Stimulated activated CD4-positive, alpha-beta T cell treated with anti-CD3 and anti-CD28 coated beads, Interleukin-4, amount 100 ng/mL, for 48 hours (primary cell): ENCODE data around the gene LMTK2.
"Not testable (repeated sequence)": the region's sequence is repeated elsewhere in the genome, so short reads cannot be mapped to it uniquely, and the experiment has no call there.

Experiments used
- DNase-seq, 2 donors: peaks; one replicate each; pipeline ENCODE4 v3.0.0-alpha.2; 2020; ENCODE audit warnings: low read depth in 2 of 2

The LMTK2 gene

DNA sequence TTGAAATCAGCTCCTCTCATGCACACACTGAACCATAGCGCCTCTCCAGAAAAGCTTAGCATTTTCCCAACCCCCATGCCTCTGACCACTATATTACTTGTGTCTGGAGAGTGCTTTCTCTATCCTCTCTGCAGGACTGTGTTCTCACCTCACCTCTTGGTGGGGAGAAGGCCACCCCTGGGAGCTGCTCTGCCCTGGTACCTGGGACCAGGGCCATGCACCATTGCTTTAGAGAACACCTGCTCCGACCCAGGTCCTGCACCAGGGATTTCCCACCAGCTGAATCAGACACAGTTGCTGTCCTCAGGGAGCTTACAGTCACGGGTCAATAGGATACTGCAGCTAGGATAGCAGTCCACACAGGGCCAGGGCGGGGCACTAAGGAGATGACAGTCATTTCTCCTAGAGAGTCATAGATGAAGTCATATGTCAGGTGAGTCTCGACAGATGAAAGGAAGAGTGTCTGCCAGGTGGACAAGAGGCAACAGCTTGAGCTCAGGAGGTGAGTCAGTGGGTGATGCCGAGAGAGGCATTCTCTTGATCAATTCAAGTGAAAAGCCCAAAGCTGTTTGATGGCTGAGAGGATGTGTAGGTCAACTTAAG, 619 bp upstream of the LMTK2 start:
- DNase-seq: peak in 1 of 2 donors; percentile 11

DNA sequence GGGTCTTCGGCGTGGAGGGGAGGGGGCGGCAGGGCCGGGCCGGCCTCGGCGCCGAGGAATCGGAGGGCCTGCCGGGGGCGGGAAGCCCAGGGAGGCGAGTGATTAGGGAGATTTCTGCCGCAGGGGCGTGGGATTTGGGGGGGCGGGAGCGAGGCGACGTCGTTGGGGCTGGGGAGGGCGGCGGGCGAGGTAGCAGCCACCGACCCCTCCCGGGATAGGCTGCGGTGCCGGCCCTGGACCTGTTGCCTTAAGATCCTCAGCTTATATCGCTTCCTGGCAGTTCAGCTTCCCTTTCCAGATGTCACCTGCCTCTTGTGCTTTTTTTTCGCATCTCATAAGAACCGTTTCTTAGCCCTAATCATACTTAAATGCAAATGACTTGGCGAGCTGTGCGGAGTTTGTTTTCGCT, 655 bp downstream of the LMTK2 start:
- no peak for DNase-seq

DNA sequence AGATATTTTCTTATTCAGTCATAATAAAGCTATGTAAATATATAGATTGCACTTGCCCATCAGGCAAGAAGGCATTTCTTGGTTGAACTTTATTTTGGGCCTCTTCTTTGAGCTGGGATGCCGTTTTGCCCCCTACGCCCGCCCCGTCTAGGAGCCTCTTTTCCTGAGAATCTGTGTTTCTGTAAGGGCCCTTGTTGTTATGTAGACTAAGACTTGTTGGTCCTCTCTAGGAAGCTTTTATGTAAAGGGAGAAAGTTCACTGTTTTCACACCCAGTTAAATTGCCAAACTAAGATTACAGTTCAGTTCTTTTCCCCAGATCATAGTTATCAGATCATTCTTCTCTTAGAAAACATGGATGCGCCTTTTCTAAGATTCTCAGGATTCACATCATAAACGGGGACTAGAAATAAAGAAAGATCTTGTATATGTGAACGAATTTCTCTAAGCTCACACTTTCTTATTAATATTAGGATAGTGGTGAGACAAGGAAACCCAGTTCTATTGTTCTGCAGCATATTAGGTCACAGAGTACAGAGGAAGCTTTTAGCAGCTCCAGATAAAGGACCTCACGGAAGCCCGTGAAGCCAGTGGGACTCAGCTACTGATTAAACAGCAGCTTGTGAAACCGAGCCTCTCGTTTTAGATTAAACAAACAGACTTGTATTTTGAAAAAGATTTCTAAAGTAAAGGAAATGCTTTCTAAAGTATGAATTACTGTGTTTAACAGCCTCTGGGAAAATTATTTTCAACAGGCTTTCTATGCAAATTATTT, 3.8 kb downstream of the LMTK2 start:
- no peak for DNase-seq

DNA sequence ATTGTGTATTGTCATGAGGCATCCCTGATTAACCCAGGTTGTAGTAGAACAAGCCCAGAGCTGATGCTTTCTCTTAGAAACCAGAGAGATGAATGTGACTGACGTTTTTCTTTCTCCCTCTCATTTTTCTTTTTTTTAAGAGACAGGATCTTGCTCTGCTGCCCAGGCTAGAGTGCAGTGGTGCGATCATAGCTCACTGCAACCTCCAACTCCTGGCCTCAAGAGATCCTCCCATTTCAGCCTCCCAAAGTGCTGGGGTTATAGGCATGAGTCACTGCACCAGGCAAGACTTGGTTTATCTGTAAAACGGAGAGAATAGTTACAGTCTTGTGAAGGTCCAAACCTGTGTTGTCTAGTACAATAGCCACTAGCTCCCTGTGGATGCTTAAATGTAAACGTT, 5.4 kb downstream of the LMTK2 start:
- DNase-seq: no peak

DNA sequence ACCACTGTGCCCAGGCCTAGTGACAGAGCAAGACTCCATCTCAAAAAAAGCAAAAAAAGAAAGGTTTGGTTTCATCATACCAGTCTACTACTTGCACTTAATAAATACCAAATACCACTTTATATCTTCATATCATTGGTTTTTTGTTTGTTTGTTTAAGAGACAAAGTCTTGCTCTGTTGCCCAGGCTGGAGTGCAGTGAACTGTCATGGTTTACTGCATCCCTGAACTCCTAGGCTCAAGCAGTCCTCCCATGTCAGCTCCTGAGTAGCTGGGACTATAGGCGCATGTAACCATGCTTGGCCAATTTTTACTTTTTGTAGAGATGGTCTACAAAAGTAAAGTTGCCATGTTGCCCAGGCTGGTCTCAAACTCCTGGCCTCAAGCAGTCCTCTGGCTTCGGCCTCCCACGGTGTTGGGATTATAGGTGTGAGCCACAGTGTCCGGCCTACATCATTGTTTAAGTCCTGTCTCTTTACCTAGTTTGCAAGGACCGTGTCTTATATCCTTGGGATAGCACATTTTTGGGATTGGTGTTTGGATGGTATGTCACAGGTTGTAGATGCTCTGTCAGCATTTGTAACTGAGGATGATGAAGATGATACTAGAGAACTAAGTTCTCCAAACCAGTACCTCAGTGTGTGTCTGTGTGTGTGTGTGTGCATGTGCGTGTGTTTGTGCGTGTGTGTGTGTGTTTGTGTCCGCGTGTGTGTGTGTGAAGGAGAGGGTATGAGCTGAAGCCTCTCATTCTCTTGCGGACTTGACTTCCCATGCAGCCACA, 9.3 kb downstream of the LMTK2 start:
- DNase-seq: no peak

DNA sequence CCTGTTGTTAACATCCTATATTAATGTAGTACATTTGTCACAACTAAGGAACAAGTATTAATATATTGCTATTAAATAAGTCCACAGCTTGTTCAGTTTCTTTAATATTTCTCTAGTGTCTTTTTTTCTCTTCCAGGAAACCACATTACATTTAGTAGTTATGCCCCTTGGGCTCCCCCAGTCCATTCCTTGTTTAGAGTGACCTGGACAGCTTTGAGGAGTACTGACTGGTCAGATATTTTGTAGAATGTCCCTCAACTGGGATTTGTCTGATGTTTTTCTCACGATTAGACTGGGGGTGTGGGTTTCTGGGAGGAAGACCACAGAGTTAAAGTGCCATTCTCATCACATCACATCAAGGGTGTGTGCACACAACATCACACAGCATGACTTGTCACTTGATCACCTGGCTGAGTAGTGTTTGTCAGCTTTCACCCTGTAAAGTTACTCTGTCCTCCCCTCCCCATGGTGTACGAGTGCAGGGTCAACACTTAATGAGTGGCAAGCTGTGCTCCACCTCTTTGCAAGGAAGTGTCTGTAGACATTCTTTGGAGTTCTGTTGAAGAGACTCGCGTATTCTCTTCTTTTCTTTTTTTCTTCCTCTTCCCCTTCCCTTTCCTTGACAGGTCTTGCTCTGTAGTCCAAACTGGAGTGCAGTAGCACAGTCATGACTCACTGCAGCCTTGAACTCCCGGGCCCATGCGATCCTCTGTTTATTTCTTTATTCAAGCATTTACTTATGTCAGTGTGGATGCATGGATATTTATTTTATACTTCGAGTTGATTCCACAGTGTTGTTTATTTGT, 10.2 kb downstream of the LMTK2 start:
- DNase-seq: no peak

DNA sequence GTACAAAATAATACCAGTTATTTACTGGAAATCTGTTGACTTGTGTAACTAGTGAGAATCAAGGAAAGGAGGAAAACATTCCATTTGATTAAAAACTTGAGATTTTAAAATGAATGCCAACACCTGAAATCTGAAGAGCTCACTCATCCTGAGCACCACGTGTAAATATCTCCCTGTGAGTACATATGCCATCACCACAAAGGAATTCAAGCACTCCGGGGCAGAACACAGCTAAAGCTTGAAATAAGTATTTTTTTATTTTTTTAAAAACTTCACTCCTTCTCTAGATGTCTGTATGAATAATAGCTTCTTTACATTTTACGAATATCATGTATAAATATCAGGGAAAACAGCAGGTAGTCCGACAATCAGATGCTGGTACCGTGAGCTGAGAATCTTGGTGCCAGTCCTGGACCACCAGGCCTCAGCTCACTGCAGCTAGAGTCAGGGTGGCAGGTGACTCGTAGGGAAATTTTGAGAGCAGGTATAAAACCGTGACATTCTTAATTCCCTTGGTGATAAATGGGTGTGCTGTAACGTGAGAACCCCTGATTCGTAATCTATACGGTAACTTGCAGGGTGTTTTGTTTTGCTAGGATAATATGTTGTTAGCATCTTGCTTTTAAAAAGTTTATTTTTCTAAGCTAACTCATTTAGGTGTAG, 12.7 kb downstream of the LMTK2 start:
- no peak for DNase-seq

DNA sequence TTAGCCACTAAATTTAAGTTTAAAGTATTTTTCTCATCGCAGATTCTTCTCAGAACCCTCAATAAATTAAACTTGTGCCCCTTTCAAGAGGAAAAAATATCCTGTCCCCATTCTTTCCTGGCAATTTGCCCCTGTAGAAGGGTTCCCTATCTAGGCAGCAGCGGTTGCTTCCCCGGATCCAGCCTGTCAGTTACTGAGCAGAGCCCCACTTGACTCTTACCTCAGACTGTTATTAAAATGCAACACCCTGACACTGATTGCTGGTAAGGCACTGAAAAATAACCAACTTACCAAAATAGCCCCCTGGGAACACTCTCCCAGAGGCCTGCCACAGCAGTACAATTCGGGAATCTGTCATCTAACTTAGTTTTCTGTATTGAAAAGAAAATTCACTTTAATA, 13.9 kb downstream of the LMTK2 start:
- DNase-seq: no peak

DNA sequence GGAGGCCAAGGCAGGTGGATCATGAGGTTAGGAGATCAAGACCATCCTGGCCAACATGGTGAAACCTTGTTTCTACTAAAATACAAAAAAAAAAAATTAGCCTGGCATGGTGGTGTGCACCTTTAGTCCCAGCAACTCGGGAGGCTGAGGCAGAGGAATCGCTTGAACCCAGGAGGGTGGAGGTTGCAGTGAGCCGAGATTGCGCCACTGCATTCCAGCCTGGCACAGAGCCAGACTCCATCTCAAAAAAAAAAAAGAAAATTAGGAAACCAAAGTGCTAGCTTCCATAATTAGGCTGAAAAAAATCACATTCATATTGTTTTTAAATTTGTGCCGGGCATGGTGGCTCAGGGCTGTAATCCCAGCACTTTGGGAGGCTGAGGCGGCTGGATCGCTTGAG, 14.7 kb downstream of the LMTK2 start:
- not testable (repeated sequence) for DNase-seq

DNA sequence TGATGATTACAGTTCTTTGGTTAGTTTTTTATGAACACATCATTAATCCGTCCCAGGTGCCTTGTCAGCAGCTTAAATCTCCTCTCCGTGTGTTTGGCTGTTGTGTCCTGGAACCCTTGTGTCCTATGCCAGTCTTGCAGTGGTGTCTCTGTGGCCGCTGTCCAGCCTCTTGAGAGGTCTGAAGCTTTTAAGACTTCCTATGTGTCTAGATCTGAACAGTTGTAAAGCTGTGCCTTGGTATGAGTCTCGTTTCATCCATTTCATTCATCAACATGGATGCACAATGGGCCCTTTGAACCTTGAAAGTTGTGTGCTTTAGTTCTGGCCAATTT, 16.7 kb downstream of the LMTK2 start:
- no peak for DNase-seq

DNA sequence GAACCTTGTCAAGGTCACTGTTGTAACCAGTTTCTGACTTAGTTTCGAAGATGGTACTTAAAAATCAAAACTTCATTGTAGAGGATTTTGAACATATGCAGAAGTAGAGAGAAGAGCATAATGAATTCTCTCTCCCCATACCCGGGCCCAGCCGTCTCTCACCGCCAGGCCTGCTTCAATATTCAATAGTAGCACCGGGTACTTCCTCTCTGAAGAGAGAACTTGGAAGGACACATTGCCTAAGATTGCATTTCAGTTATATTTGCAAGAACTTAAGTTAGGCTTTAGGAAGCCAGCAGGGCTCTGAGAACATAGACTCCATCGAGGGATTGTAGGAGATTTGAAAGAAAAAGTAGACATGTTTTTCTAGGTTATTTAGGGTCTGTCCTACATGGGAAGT, 19.1 kb downstream of the LMTK2 start:
- no peak for DNase-seq

DNA sequence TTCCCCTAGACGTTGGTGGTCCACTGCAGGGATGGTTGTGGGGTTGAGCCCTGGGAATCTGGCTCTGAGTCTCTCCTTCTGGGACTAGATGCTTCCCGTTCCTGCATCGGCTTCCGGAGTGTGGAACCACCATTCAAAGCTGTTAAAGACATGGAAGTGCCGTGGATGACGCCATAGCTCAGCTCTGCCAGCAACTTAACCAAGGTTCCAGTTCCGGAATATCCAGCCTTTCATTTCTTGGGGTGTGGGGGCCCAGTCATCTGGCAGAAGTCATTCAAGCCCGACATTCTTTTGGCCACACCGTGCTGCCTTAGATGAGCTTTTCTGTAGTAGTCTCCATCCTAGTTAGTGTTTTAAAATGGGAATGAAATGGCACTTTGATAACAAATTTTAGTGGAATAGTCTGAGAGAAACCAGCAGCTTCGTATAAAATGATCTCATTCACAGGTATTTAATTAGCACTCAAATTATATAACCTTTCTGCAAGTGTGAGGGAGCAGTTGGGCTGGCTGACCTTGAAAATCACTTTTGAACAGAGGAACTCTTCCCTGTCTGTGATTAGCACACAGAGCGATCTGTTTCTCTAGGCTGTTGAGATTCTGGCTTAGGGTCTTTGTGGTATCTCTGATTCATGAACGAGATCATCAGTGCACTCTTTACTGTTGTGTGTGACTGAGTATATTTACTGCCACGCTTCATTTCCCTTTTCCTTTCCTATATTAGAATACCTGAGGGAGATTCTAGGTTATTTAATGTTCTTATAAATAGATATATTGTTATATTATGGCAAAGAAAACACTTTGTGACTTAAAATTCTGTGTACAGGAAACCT, 19.9 kb downstream of the LMTK2 start:
- DNase-seq: no peak

DNA sequence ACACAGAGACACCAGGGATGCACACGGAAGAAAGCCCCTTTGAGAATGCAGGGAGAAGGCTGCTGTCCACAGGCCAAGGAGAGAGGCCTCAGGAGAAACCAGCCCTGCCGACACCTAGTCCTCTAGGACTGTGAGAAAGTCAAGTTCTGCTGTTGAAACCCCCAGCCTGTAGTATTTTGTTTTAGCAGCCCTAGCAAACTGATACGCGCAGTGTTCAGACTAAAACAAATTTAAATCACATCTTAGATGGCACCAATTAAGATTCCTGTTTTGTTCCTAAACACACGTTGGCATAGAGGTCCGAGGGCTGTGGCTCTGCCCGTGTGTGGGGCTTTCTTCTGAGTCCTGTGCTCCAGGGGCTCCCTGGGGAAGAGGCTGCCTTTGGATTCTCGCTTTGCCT, 21.7 kb downstream of the LMTK2 start:
- no peak for DNase-seq

DNA sequence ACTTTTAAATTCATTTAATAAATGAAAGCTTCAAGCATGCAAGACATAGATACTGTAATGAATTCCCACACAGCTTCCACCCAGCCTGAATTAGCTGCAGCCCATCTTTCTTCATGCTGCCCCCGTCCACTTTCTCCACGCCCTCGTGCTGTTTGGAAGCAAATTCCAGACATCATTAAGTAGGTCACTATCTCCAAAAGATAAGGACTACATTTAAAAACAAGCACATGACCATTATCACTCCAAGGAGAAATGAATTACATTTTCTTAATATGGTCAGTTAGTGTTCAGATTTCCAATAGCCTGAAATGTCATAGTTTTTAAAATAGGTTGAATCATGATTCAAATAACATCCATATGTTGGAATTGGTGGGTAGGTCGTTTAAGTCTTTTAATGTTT, 24.3 kb downstream of the LMTK2 start:
- DNase-seq: no peak

DNA sequence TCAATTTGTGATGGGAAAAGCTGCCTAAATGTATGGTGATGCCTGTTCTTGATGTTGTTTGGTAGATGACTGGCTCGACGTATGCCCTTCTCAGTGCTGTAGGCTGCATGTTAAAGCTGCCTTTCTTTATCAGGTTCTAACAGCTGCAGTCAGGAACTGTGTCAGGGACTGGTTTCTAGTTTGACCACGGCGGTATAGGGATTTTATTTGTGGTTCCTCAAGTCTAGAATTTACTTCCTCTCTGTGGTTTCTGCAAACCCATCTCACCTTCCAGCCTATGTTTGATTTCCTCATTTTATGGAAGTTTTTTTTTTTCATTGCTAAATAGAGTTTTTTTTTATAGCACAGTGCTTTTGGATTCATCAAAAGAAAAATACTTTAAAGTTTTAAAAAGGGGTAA, 26.5 kb downstream of the LMTK2 start:
- no peak for DNase-seq

DNA sequence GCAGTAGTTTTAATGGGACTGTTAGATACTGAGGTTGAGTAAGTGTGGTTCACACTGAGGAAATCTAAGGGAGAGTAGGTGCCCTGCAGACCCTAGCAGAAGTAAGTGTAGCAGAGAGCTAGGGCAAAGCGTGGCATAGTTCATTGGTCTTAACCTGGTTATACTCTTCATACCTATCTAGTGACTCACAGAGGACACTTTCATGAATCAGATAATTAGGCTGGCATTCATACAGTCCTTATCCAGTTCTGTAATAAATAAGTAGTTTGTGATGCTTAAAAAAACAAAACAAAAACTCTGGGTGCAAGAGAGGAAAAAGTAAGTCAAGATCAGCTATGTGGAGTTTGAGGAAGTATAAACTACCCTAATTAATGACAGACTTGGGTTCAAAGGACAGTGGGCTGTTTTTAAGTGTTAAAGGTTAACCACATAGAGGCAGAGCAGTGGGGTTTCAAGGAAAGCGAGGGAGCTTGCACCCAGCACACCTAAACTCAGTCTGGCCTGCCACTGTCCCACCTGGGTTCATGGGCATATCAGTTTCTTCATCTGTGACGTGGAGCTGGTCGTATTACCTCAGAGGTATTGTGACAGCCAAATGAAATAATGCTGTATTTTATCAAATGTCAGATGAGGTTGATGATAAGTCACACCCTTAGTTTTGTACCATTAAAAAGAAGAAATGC, 27.1 kb downstream of the LMTK2 start:
- no peak for DNase-seq

DNA sequence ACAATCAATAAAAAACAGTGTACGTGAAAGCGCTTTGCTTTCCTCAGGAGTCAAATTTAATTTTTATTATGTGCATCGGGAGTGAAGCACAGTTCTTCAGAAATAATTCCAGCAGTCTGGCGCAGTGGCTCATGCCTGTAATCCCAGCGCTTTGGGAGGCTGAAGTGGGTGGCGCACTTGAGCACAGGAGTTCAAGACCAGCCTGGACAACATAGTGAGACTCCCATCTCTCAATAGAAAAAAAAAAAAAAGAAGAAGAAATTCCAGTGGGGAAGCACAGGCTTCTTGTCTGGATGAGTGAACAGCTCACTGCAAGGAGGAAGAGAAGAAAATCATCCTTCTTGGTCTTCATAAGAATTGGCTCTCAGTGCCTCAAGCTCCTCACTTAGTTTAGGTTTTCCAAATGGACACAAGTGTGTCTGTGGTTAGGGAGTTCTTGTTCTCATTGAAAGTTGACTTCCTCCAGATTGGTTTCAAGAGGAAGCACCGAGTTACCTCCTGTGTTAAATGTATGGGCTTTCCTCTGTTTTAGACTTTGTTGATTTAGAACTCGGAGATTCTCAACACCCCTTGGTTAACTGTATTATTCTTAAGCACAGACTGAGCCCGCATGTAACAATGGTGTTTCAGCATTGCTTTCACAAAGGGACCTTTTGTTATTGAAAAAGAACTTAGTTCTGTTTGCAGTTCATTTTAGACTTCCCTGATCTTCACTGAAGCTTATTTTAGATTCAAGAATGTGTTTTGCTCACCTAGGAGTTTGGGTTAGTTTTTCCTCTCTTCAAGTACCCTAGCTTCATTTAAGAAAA, 28.0 kb downstream of the LMTK2 start:
- no peak for DNase-seq

DNA sequence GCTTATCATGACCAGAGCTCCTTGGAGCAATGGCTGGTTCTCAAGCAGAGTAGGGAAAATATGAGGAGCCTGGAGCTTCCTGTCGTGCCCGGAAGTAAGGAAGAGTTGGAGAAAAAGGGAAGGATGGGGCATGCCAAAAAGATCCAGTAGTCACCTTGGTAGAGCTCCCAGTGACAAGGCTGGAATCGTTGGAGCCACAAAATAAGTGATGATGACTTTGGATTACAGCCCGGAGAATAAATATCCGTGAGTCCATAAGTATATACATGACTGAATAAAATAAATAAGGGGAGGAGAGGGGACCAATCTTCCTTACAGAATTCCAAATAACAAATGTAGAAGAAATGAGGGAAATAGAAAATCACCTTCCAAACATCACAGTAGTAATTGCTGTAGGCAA, 29.3 kb downstream of the LMTK2 start:
- DNase-seq: no peak

DNA sequence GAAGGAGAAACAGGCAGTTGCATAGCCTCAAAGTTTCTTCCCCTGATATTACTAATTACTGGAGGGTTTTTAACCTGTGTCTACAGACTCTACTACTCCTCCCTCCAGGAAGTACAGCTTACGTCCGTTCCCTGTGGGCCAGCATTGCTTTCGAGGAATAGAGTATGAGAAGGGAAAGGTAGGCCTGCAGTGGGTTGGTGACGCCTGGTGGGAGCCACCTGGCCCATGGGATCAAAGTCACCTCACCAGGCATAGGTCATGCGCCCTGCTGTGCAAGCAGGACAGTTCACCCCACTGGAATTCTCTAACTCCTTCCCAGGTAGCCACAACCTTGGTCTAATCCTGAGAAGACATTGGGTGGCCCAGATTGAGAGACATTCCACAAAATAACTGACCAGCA, 29.8 kb downstream of the LMTK2 start:
- DNase-seq: no peak
